HK-2 (cell line): Measurements from ENCODE around the gene MIEF1.

Source experiments
- DNase-seq: peaks from one replicate; pipeline ENCODE4 v3.0.0-alpha.2; 2018; ENCODE audit not compliant: unreplicated experiment

MIEF1 gene

DNA sequence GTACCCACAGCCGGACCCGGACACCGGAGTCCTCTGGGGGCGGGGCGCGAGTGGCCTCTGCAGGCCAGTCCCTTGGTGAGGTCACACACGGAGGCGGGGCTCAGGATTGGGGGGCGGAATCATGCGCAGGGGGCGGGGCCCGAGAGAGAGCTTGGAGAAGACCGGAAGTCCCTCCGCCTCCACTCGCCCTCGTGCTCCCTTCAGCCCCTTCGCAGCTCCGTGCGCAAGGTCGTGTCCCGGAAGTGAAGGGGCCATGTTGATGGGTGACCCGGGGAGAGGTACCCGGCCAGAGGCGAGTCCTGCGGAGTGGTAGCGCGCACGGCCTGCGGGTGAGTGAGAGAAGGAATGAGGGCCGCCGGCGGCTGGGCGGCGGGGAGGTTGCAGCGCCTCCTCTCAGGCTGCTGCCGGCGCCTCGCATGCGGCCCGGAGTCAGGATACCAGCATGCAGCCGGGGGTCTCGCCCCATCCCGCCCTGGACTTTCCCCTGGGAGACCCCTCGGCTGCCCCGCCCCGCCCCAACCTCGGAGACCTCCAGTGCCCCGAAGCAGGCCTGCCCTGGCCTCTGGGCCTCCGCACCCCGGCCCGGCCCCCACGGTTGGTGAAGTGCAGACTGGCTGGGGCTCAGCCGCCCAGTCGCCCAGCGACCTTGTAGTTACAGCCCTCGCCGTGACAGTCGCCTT, at the start of gene MIEF1:
Gene MIEF1, plus strand, starts transcription at position 182 of the 680 bp plus-strand sequence. CDS start 9,005 bp downstream, outside the sequence.
- peak; percentile 95 for DNase-seq

GRCh38 chr22:39452740-39453040, 49.4 kb upstream of the MIEF1 start:
- DNase-seq: no peak

DNA sequence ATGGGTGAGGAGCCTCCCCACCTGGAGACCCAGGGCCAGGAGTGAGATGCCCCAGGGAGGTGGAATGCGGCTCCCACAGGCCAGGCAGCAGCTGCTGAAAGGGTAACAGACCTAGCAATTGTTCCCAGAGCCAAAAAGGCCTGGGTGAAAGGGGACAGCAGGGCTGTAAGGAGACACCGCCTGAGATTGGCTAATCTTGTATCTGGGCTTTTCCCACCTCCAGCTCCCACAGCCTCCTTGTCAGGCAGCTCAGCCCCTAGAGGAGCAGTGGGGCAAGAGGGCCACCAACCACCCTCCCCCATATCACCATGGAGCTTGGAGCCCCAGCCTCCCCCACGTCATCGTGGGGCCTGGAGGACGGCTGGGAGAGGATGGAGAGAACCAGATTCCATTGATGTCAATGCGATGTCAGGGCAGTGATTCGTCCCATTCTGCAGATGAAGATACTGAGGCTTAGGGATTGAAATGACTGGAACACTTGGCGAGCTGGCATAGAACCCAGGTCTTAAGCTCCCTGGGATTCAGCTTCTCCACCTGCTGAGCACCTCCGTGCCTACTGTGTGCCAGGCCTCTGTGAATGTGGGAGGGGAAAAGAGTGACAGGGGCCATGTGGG, 48.2 kb upstream of the MIEF1 start:
- DNase-seq: no peak

DNA sequence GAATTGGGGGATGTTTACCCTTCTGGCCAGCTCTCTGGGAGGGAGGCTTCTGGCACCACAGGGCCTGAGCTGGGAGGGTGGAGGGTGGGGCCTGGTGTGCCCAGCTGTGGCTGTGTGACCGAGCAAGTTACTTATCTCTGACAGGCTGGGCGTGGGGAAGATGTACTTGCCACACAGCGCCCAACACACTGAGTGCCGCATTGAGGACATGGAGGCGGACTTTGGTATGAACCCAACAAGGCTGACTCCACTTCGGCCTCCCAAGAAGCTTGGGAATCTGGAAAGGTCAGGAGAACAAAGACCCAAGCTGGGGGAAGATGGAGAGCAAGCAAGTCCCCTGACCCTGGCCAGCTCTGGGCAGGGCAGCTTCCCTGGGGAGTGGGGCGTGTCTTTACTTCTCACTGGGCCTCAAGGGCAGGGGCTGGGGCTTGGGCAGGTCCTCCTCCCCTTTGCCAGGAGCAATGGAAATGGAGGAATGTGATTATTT, 47.7 kb upstream of the MIEF1 start:
- no peak for DNase-seq

- DNase-seq: no peak
Measured at GRCh38 chr22:39456522-39457197, 45.4 kb upstream of the MIEF1 start, which contains the start of gene MGAT3. MGAT3 (plus strand) TSS chr22:39457012; CDS start chr22:39487348, 30,336 bp downstream.

- DNase-seq: no peak
Measured at GRCh38 chr22:39457198-39457555, 44.9 kb upstream of the MIEF1 start.

- DNase-seq: no peak
Measured at GRCh38 chr22:39457556-39458443, 44.3 kb upstream of the MIEF1 start.

GRCh38 chr22:39458444-39459083, 43.5 kb upstream of the MIEF1 start:
- no peak for DNase-seq

- DNase-seq: no peak
Measured at GRCh38 chr22:39459681-39460080, 42.4 kb upstream of the MIEF1 start.

DNA sequence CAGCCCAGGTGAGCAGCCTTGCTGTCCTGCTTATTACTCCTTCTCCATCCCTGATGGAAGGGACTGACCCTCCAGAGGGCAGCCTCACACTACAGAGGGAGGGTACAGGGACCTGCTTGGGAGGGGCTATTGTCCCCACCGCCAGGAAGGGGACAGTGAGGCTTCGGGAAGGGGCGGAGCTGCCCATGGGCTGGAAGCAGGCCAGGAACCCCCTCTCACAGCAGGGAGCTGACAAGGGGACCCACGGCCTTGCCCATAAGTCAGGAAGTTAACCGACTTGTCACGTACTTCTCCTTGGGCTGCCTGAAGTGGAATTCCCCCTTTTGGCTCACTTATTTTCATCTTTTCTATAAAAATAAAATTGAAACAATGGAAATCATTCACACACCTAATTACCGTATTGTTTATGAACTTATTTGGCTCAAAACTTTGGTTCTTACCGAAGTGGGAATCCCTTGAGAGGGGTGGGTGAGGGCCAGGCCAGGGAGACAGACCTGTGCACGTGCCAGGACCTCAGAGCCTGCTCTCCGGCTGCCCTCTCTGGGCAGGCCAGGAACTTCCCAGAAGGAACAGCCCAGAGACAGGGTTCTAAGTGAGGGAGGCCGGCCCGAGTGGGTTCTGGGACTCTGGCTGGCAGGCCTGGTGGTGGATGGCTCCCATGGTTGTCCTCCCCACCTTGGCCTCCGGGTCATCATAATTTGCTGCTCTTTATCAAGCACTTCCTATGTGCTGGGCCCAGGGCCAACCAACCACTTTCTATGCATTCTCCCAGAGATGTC, 39.5 kb upstream of the MIEF1 start:
- DNase-seq: no peak

- no peak for DNase-seq
Measured at GRCh38 chr22:39463277-39463676, 38.8 kb upstream of the MIEF1 start.

DNA sequence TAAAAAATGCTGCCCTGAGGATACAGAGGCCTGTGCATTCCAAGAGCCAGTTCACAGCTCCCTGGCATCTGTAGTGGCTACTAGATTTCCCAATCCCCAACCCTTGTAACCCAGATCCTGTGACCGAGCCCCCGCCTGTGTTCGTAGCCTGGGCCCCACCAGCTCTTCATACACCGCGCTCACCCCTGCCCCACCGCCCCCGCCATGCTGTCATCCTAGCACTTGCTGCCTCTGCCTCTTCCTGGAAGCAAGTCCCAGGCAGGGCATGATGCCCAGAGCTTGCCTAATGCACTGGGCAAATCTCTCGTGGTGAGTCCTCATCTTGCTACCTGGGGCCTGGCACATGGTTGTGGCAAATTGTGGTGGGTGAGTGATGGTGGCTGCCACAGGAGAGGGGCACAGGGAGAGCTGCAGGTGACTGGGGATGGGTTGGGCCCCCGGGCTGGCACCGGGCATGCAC, 38.1 kb upstream of the MIEF1 start:
- DNase-seq: no peak

GRCh38 chr22:39466228-39467006, 35.7 kb upstream of the MIEF1 start:
- DNase-seq: no peak

- no peak for DNase-seq
Measured at GRCh38 chr22:39467390-39467895, 34.6 kb upstream of the MIEF1 start.

DNA sequence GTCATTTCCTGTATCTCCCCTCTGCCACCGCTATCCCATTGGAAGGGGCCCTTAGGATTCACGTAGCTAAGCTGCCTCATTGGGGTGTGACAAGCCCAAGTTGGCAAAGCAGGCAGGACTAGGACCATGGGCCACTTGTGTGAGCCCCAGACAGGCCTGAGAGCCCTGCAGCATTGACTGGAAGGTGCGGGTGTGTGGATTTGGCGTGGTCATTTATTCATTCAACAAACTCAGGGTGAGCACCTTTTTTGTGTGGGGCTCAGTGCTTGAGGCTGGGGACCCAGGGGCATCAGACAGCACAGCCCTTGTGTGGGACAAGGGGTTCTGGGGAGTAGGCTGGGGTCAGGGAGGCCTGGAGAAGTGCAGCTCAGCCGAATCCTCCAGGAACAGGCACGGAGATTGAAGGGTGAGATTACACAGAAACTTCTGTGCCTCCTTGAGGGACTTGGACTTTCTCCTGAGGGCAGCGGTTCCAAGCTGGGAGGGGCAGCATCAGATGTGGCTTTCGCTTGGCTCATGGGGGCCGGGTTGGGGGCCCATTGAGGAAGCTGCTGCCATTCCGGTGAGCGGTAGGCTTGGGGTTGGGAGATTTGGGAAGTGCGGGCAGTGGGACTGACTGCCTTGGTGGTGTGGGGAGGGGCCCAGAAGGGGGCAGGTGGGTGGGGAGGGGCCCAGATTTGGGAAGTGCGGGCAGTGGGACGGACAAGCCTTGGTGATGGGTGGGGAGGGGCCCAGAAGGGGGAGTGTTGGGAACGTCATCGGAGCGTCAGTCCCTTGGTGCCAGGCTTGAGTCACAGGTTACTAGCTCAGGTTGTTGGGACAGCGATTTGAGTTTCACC, 33.4 kb upstream of the MIEF1 start:
- DNase-seq: no peak

DNA sequence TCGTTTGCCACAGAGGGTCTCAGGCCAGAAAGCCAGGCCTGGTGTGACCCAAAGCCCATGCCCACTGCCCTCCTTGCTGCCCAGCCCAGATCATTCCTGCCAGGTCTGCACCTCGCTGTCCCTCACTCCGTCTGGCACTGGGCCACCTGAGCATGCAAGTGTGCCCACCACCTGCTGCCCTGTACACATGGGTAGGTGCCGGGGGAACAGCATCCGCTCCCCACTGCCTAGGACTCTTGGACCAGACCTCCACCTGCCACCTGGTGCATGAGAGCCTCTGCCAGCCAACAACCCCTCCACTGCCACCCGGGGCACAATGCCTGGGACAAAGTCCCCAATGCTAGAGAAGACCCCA, 32.8 kb upstream of the MIEF1 start:
- DNase-seq: no peak

DNA sequence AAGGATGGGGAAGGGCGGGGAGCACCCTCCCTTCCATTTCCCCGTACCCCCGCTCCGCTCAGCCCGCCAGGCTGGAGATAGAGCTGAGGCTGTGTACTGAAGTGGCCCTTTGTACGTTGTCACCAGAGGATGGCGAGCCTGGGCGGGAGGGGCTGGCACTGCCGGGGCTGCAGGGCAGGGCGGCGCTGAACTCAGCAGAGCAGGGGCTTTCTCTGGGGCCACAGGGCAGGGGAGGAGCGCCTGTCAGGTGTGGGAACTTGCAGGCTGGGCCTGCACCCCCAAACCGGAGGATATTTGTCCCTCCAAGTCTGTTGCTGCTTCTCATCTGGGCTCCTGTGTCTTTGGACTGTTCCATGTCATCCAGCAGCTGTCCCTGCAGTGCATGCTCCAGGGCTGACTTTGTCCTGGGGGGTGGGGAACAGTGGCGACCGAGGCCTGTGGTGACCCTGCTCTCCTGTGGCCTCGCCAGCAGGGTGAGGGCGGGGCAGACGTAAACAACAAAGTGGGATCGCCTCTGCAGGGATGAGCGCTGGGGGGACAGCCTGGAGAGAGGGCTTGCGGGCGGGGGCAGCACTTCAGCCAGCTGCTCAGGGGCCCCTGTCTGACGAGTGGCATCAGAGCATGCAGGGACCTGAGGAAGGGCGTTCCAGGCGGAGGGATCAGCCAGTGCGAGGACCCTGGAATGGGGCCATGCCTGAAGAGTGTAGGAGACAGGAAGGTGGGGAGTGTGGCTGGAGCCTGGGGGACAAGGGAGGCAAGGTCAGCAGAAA, 32.2 kb upstream of the MIEF1 start:
- DNase-seq: no peak
